ENCODE data around the gene NAGPA.

- no peak for TF ChIP-seq POLR2A (IDR thresholded peaks at IDR 0.05)
- TF ChIP-seq, protein P1, sequence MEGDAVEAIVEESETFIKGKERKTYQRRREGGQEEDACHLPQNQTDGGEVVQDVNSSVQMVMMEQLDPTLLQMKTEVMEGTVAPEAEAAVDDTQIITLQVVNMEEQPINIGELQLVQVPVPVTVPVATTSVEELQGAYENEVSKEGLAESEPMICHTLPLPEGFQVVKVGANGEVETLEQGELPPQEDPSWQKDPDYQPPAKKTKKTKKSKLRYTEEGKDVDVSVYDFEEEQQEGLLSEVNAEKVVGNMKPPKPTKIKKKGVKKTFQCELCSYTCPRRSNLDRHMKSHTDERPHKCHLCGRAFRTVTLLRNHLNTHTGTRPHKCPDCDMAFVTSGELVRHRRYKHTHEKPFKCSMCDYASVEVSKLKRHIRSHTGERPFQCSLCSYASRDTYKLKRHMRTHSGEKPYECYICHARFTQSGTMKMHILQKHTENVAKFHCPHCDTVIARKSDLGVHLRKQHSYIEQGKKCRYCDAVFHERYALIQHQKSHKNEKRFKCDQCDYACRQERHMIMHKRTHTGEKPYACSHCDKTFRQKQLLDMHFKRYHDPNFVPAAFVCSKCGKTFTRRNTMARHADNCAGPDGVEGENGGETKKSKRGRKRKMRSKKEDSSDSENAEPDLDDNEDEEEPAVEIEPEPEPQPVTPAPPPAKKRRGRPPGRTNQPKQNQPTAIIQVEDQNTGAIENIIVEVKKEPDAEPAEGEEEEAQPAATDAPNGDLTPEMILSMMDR (IDR thresholded peaks at IDR 0.05) = no peak
Measured at GRCh38 chr16:5019775-5020174, 14.0 kb downstream of the NAGPA start.

Data from thyroid gland (tissue), 4 donors.